Measurements from ENCODE around the gene PLEKHG3. TPM values are rescaled to one million over a fixed set of nuclear protein-coding genes. Genes with fewer than 3 reads are reported as not detected.

PLEKHG3 gene
- total RNA-seq, 1 experiment from 2014 or later, result 59.3 TPM

DNA sequence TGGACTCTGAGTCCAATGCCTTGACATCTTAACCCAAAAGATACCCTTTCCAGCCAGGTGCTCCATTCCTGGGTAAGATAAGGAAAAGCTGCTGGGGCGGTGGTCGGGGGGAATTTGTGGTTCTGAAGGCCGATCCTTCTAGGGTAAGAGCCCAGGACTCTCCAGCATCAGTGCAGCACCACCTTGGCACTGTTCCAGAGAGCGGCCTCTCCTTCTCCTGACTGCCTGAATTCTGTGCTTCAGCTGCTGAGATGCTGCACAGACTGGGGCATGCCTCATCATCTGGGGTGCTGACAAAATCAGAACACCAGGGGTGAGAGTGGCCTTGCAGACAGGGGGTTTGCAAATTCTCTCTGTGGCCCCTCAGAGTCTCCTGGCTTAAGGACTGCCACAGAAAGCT is 88.0 kb downstream of the PLEKHG3 start:
- H3K4me2 ChIP-seq, result no peak overlapping the region
- H3F3A ChIP-seq (ENCODE audit: insufficient read depth, low read depth), result peaks cover 7% of the 10 kb centered on the region; the same call in 1 of the 2 replicates
- no peaks in the 10 kb centered on the region for H3K36me3 ChIP-seq (ENCODE audit: low read depth)
- intact Hi-C loops (cut with micrococcal nuclease; ENCODE audit: unreplicated experiment), result no loop called here
- no peaks in the 10 kb centered on the region for H3K9me2 ChIP-seq (ENCODE audit: insufficient read depth)
- TF ChIP-seq, protein P1, sequence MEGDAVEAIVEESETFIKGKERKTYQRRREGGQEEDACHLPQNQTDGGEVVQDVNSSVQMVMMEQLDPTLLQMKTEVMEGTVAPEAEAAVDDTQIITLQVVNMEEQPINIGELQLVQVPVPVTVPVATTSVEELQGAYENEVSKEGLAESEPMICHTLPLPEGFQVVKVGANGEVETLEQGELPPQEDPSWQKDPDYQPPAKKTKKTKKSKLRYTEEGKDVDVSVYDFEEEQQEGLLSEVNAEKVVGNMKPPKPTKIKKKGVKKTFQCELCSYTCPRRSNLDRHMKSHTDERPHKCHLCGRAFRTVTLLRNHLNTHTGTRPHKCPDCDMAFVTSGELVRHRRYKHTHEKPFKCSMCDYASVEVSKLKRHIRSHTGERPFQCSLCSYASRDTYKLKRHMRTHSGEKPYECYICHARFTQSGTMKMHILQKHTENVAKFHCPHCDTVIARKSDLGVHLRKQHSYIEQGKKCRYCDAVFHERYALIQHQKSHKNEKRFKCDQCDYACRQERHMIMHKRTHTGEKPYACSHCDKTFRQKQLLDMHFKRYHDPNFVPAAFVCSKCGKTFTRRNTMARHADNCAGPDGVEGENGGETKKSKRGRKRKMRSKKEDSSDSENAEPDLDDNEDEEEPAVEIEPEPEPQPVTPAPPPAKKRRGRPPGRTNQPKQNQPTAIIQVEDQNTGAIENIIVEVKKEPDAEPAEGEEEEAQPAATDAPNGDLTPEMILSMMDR (conservative IDR thresholded peaks at IDR 0.05), result no peak
- no peak for TF ChIP-seq EZH2 (IDR thresholded peaks at IDR 0.05; ENCODE audit: low read depth)
- BruUV-seq (replicated peaks), result no TSS peak
- H3K4me3 ChIP-seq, result no peak overlapping the region
- H3K4me1 ChIP-seq (replicated peaks; ENCODE audit: insufficient read depth), result peaks cover 16% of the 10 kb centered on the region
- no peak overlapping the region for H3K27ac ChIP-seq
- H4K20me1 ChIP-seq (ENCODE audit: insufficient read depth), result no peaks in the 10 kb centered on the region
- ChIA-PET POLR2A (ENCODE audit: unreplicated experiment) (interaction anchor here (1.0 kb wide), 1 partner anchor 14 kb away, joined by 4 read pairs; no protein-coding TSS in a partner anchor), CTCF (interaction anchor here (0.6 kb wide), 1 partner anchor 191 kb away, joined by 3 read pairs; no protein-coding TSS in a partner anchor)
- DNase-seq, result no peak
- H3K9me3 ChIP-seq (ENCODE audit: insufficient read depth, low read depth), result no peaks in the 10 kb centered on the region
- H3K27me3 ChIP-seq (ENCODE audit: insufficient read depth, low read depth), result 0 out of 2 replicates have a peak, but pooled peaks cover 7% of the 10 kb centered on the region
- no peaks in the 10 kb centered on the region for H3K79me2 ChIP-seq (ENCODE audit: low read depth)
- H2AFZ ChIP-seq, result no peak overlapping the region

DNA sequence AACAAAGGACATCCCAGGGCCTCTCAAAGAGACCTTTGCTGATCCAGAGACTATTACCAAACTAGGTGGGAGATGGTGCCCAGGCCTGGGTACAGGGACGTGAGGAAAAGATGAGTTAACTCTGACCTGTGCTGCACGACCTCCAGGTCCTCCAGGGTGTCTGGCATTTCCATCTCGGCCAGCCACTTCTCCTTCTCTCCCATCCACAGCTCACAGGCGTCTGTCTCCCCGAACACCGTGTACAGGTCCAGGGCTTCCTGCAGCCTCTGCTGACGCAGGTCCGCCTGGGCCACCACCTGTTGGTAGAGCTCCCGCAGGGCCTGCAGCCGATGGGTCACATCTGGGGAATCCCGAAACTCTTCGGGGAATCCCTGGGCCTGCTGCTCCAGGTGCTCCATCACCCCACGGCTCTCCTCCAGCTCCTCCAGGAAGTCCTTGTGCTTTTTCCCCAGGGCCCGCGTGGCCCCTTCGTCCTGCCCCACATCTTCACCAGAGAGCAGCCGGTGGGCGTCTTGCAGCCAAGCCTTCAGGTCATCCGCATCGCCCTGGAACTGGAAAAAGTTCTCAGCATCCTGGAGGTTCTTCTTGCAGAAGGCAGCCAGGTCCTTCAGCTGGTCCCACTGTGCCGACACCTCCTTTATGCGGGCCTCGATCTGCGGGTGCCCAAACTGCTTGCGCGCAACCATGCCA is 88.8 kb downstream of the PLEKHG3 start:
- H3K4me3 ChIP-seq, result no peak overlapping the region
- H3K27ac ChIP-seq, result no peak overlapping the region
- TF ChIP-seq, protein P1 (conservative IDR thresholded peaks at IDR 0.05), result no peak
- no peak for TF ChIP-seq EZH2 (IDR thresholded peaks at IDR 0.05; ENCODE audit: low read depth)
- H3F3A ChIP-seq (ENCODE audit: insufficient read depth, low read depth), result peaks cover 7% of the 10 kb centered on the region; the same call in 1 of the 2 replicates
- H3K36me3 ChIP-seq (ENCODE audit: low read depth), result no peaks in the 10 kb centered on the region
- no peaks in the 10 kb centered on the region for H3K79me2 ChIP-seq (ENCODE audit: low read depth)
- H4K20me1 ChIP-seq (ENCODE audit: insufficient read depth), result no peaks in the 10 kb centered on the region
- no TSS peak for BruUV-seq (replicated peaks)
- POLR2A ChIA-PET (ENCODE audit: unreplicated experiment), result no interaction called here
- no peak overlapping the region for H2AFZ ChIP-seq
- 0 out of 2 replicates have a peak, but pooled peaks cover 7% of the 10 kb centered on the region for H3K27me3 ChIP-seq (ENCODE audit: insufficient read depth, low read depth)
- H3K4me2 ChIP-seq, result no peak overlapping the region
- intact Hi-C loops (cut with micrococcal nuclease; ENCODE audit: unreplicated experiment), result no loop called here
- no peak for DNase-seq
- H3K9me3 ChIP-seq (ENCODE audit: insufficient read depth, low read depth), result no peaks in the 10 kb centered on the region
- CTCF ChIA-PET, result no interaction called here
- peaks cover 16% of the 10 kb centered on the region for H3K4me1 ChIP-seq (replicated peaks; ENCODE audit: insufficient read depth)
- no peaks in the 10 kb centered on the region for H3K9me2 ChIP-seq (ENCODE audit: insufficient read depth)

DNA sequence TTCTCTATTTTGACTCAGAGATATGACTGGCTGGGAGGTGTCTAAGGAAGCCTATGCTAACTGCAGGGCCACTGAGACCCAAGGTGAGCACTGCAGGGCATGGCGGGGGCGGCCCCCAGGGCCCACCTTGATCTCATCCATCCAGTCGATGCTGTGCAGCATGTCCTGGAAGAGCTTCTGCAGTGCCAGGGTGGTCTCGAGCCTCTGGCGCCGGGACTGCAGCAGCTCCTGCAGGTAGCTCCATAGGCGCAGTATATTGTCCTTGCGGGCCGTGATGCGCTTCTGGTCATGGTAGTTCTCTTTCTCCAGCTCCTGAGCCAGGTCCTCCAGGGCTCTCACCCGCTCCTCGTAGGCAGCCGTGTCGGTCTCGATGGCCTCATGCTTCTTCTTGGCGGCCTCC is 91.0 kb downstream of the PLEKHG3 start:
- no peak overlapping the region for H2AFZ ChIP-seq
- no peaks in the 10 kb centered on the region for H3K9me2 ChIP-seq (ENCODE audit: insufficient read depth)
- no TSS peak for BruUV-seq (replicated peaks)
- ChIA-PET POLR2A (ENCODE audit: unreplicated experiment) (no interaction called here), CTCF (no interaction called here)
- no peak for DNase-seq
- TF ChIP-seq, protein P1 (conservative IDR thresholded peaks at IDR 0.05), result no peak
- no peak for TF ChIP-seq EZH2 (IDR thresholded peaks at IDR 0.05; ENCODE audit: low read depth)
- no peak overlapping the region for H3K4me3 ChIP-seq
- intact Hi-C loops (cut with micrococcal nuclease; ENCODE audit: unreplicated experiment), result no loop called here
- no peaks in the 10 kb centered on the region for H3F3A ChIP-seq (ENCODE audit: insufficient read depth, low read depth)
- no peaks in the 10 kb centered on the region for H3K36me3 ChIP-seq (ENCODE audit: low read depth)
- H3K4me1 ChIP-seq (replicated peaks; ENCODE audit: insufficient read depth), result no peaks in the 10 kb centered on the region
- H3K27ac ChIP-seq, result no peak overlapping the region
- no peaks in the 10 kb centered on the region for H3K9me3 ChIP-seq (ENCODE audit: insufficient read depth, low read depth)
- H3K4me2 ChIP-seq, result no peak overlapping the region
- H4K20me1 ChIP-seq (ENCODE audit: insufficient read depth), result no peaks in the 10 kb centered on the region
- H3K79me2 ChIP-seq (ENCODE audit: low read depth), result no peaks in the 10 kb centered on the region
- 0 out of 2 replicates have a peak, but pooled peaks cover 7% of the 10 kb centered on the region for H3K27me3 ChIP-seq (ENCODE audit: insufficient read depth, low read depth)
